Measurements from ENCODE around the gene DRP2. TPM values are rescaled to one million over a fixed set of nuclear protein-coding genes. Genes with fewer than 3 reads are reported as not detected.
A peak's percentile ranks its signal among the peaks of the same experiment; 100 is the strongest.
"Not testable (repeated sequence)": the region's sequence is repeated elsewhere in the genome, so short reads cannot be mapped to it uniquely, and the experiment has no call there.

DRP2 gene
- total RNA-seq (2014; rRNA removed; shearing (Covaris generic)) = 0.08 TPM in 2 replicates
- polyA plus RNA-seq (2015; cell fraction: cytosol; rRNA removed) = 0.02 and 0.67 TPM in 2 replicates
- 0.79 and 1.5 TPM in 2 replicates for polyA plus RNA-seq (2015; cell fraction: nucleus; rRNA removed)

- no peak for DNase-seq (ENCODE audit: low read depth, low spot score)
- in situ Hi-C loops (cut with HindIII; ENCODE audit: low pct_unique_long_range_greater_than_20kb, low sequenced_read_pairs) = no loop called here
Observed at GRCh38 chrX:101219116-101219863, at the start of gene DRP2. TSS of gene DRP2 (plus strand) at chrX:101219786. CDS start at chrX:101231648, 11,862 bp downstream.

GRCh38 chrX:101171883-101172400, 47.6 kb upstream of the DRP2 start:
- DNase-seq (ENCODE audit: low read depth, low spot score) = no peak
- in situ Hi-C loops (cut with HindIII; ENCODE audit: low pct_unique_long_range_greater_than_20kb, low sequenced_read_pairs) = no loop called here

- no peak for DNase-seq (ENCODE audit: low read depth, low spot score)
- in situ Hi-C loops (cut with HindIII; ENCODE audit: low pct_unique_long_range_greater_than_20kb, low sequenced_read_pairs) = no loop called here
Observed at GRCh38 chrX:101176439-101176838, 43.1 kb upstream of the DRP2 start.

GRCh38 chrX:101184876-101185275, 34.7 kb upstream of the DRP2 start:
- in situ Hi-C loops (cut with HindIII; ENCODE audit: low pct_unique_long_range_greater_than_20kb, low sequenced_read_pairs); DNase-seq (ENCODE audit: low read depth, low spot score): not testable (repeated sequence)

- in situ Hi-C loops (cut with HindIII; ENCODE audit: low pct_unique_long_range_greater_than_20kb, low sequenced_read_pairs); DNase-seq (ENCODE audit: low read depth, low spot score): not testable (repeated sequence)
Observed at GRCh38 chrX:101187961-101188360, 31.6 kb upstream of the DRP2 start.

- in situ Hi-C loops (cut with HindIII; ENCODE audit: low pct_unique_long_range_greater_than_20kb, low sequenced_read_pairs) = no loop called here
- no peak for DNase-seq (ENCODE audit: low read depth, low spot score)
Observed at GRCh38 chrX:101190736-101191135, 28.9 kb upstream of the DRP2 start.

GRCh38 chrX:101191217-101191750, 28.3 kb upstream of the DRP2 start:
- no peak for DNase-seq (ENCODE audit: low read depth, low spot score)
- in situ Hi-C loops (cut with HindIII; ENCODE audit: low pct_unique_long_range_greater_than_20kb, low sequenced_read_pairs) = no loop called here

- in situ Hi-C loops (cut with HindIII; ENCODE audit: low pct_unique_long_range_greater_than_20kb, low sequenced_read_pairs) = no loop called here
- DNase-seq (ENCODE audit: low read depth, low spot score) = peak; percentile 1
Observed at GRCh38 chrX:101195442-101196173, 24.0 kb upstream of the DRP2 start.

- in situ Hi-C loops (cut with HindIII; ENCODE audit: low pct_unique_long_range_greater_than_20kb, low sequenced_read_pairs) = no loop called here
- DNase-seq (ENCODE audit: low read depth, low spot score) = no peak
Observed at GRCh38 chrX:101203761-101204351, 15.7 kb upstream of the DRP2 start.

GRCh38 chrX:101206471-101206870, 13.1 kb upstream of the DRP2 start:
- in situ Hi-C loops (cut with HindIII; ENCODE audit: low pct_unique_long_range_greater_than_20kb, low sequenced_read_pairs) = no loop called here
- peak; percentile 63 for DNase-seq (ENCODE audit: low read depth, low spot score)

GRCh38 chrX:101208152-101208905, 11.3 kb upstream of the DRP2 start:
- in situ Hi-C loops (cut with HindIII; ENCODE audit: low pct_unique_long_range_greater_than_20kb, low sequenced_read_pairs) = no loop called here
- DNase-seq (ENCODE audit: low read depth, low spot score) = no peak

GRCh38 chrX:101210630-101211029, 9.0 kb upstream of the DRP2 start:
- DNase-seq (ENCODE audit: low read depth, low spot score) = no peak
- in situ Hi-C loops (cut with HindIII; ENCODE audit: low pct_unique_long_range_greater_than_20kb, low sequenced_read_pairs) = no loop called here

- DNase-seq (ENCODE audit: low read depth, low spot score) = no peak
- in situ Hi-C loops (cut with HindIII; ENCODE audit: low pct_unique_long_range_greater_than_20kb, low sequenced_read_pairs) = no loop called here
Observed at GRCh38 chrX:101217689-101218088, 1.9 kb upstream of the DRP2 start.

- no peak for DNase-seq (ENCODE audit: low read depth, low spot score)
- in situ Hi-C loops (cut with HindIII; ENCODE audit: low pct_unique_long_range_greater_than_20kb, low sequenced_read_pairs) = no loop called here
Observed at GRCh38 chrX:101219864-101220346, 319 bp downstream of the DRP2 start.

- in situ Hi-C loops (cut with HindIII; ENCODE audit: low pct_unique_long_range_greater_than_20kb, low sequenced_read_pairs) = no loop called here
Observed at GRCh38 chrX:101220662-101221260, 1.2 kb downstream of the DRP2 start.

GRCh38 chrX:101223226-101223625, 3.6 kb downstream of the DRP2 start:
- in situ Hi-C loops (cut with HindIII; ENCODE audit: low pct_unique_long_range_greater_than_20kb, low sequenced_read_pairs) = no loop called here
- no peak for DNase-seq (ENCODE audit: low read depth, low spot score)

More at GRCh38 chrX:101220662-101221260, 1.2 kb downstream of the DRP2 start:
- no peak for DNase-seq (ENCODE audit: low read depth, low spot score)

- DNase-seq (ENCODE audit: low read depth, low spot score) = no peak
- in situ Hi-C loops (cut with HindIII; ENCODE audit: low pct_unique_long_range_greater_than_20kb, low sequenced_read_pairs) = no loop called here
Observed at GRCh38 chrX:101229170-101229569, 9.6 kb downstream of the DRP2 start.

Data from SK-MEL-5 (cell line).